GM21423 (cell line): ENCODE measurements around the gene ACADS.

Source experiments
- ATAC-seq: cut with Tn5 transposase; IDR thresholded peaks from one replicate; pipeline ENCODE4 v1.9.1; 2021; ENCODE audit warnings: mild to moderate bottlenecking, moderate library complexity; ENCODE audit not compliant: unreplicated experiment

Gene ACADS

GRCh38 chr12:120700886-120701285, 24.7 kb upstream of the ACADS start:
- ATAC-seq, result no peak

- no peak for ATAC-seq
These were observed 23.0 kb upstream of the ACADS start for GRCh38 chr12:120702637-120703036.

GRCh38 chr12:120703311-120703942, 22.2 kb upstream of the ACADS start:
- ATAC-seq, result no peak

- no peak for ATAC-seq
These were observed 20.0 kb upstream of the ACADS start for GRCh38 chr12:120705618-120706017.

- ATAC-seq, result no peak
These were observed 19.6 kb upstream of the ACADS start for GRCh38 chr12:120706029-120706428.

- ATAC-seq, result no peak
These were observed 17.0 kb upstream of the ACADS start for GRCh38 chr12:120708651-120709050.

GRCh38 chr12:120710031-120710804, 15.4 kb upstream of the ACADS start, which contains the start of gene UNC119B:
UNC119B (plus strand) TSS chr12:120710458; CDS start chr12:120710475, 17 bp downstream.
- ATAC-seq, result peak; percentile 64

GRCh38 chr12:120710805-120711296, 14.8 kb upstream of the ACADS start:
- ATAC-seq, result peak; percentile 36

GRCh38 chr12:120711411-120711810, 14.2 kb upstream of the ACADS start:
- ATAC-seq, result no peak

- no peak for ATAC-seq
These were observed 13.0 kb upstream of the ACADS start for GRCh38 chr12:120712610-120713009.

- no peak for ATAC-seq
These were observed 11.7 kb upstream of the ACADS start for GRCh38 chr12:120713861-120714482.

GRCh38 chr12:120718055-120718454, 7.6 kb upstream of the ACADS start:
- no peak for ATAC-seq

GRCh38 chr12:120719072-120719471, 6.6 kb upstream of the ACADS start:
- ATAC-seq, result peak; percentile 56

GRCh38 chr12:120719496-120720233, 6.0 kb upstream of the ACADS start:
- ATAC-seq, result no peak

GRCh38 chr12:120720234-120720986, 5.2 kb upstream of the ACADS start:
- no peak for ATAC-seq

GRCh38 chr12:120720987-120721801, 4.4 kb upstream of the ACADS start:
- no peak for ATAC-seq

GRCh38 chr12:120721866-120722265, 3.8 kb upstream of the ACADS start:
- ATAC-seq, result no peak

- ATAC-seq, result no peak
These were observed 2.8 kb upstream of the ACADS start for GRCh38 chr12:120722784-120723183.

GRCh38 chr12:120724720-120725119, 906 bp upstream of the ACADS start:
- no peak for ATAC-seq
